ENCODE results near the gene ITGA6. TPM values are rescaled to one million over a fixed set of nuclear protein-coding genes. Genes with fewer than 3 reads are reported as not detected.

ITGA6 gene
- total and polyA plus RNA-seq, 7 donors: 8.4 to 66.5 (median 14.0) TPM

GRCh38 chr2:172437419-172438341, 10.3 kb downstream of the ITGA6 start:
- Histone ChIP-seq H3K9me3 (no peaks in the 10 kb centered on the region), H3K27ac (no peak overlapping the region), H3K27me3 (no peaks in the 10 kb centered on the region), H3K4me3 (no peak overlapping the region), H3K36me3 (no peaks in the 10 kb centered on the region), H3K4me1 (no peaks in the 10 kb centered on the region)
- TF ChIP-seq, protein P1, sequence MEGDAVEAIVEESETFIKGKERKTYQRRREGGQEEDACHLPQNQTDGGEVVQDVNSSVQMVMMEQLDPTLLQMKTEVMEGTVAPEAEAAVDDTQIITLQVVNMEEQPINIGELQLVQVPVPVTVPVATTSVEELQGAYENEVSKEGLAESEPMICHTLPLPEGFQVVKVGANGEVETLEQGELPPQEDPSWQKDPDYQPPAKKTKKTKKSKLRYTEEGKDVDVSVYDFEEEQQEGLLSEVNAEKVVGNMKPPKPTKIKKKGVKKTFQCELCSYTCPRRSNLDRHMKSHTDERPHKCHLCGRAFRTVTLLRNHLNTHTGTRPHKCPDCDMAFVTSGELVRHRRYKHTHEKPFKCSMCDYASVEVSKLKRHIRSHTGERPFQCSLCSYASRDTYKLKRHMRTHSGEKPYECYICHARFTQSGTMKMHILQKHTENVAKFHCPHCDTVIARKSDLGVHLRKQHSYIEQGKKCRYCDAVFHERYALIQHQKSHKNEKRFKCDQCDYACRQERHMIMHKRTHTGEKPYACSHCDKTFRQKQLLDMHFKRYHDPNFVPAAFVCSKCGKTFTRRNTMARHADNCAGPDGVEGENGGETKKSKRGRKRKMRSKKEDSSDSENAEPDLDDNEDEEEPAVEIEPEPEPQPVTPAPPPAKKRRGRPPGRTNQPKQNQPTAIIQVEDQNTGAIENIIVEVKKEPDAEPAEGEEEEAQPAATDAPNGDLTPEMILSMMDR (IDR thresholded peaks at IDR 0.05): no peak
- TF ChIP-seq EP300 (IDR thresholded peaks at IDR 0.05) (no peak), POLR2A (IDR thresholded peaks at IDR 0.05) (no peak), POLR2AphosphoS5 (IDR thresholded peaks at IDR 0.05) (no peak)
- 59 to 71% methylated on average over 6 of the region's 6 CpGs for WGBS, 2 donors
- no peak for DNase-seq
- intact Hi-C loops (cut with DNase I): no loop called here

- Histone ChIP-seq H3K4me1 (no peaks in the 10 kb centered on the region), H3K27me3 (no peaks in the 10 kb centered on the region), H3K4me3 (no peak overlapping the region), H3K36me3 (no peaks in the 10 kb centered on the region), H3K9me3 (no peaks in the 10 kb centered on the region), H3K27ac (no peak overlapping the region)
- WGBS, 2 donors: 25 to 70% methylated on average over 8 of the region's 8 CpGs
- intact Hi-C loops (cut with DNase I): no loop called here
- DNase-seq: no peak
- TF ChIP-seq, protein P1 (IDR thresholded peaks at IDR 0.05): no peak
- TF ChIP-seq POLR2A (IDR thresholded peaks at IDR 0.05) (no peak), POLR2AphosphoS5 (IDR thresholded peaks at IDR 0.05) (no peak), EP300 (IDR thresholded peaks at IDR 0.05) (no peak)
Observed at GRCh38 chr2:172438741-172439508, 11.5 kb downstream of the ITGA6 start.

DNA sequence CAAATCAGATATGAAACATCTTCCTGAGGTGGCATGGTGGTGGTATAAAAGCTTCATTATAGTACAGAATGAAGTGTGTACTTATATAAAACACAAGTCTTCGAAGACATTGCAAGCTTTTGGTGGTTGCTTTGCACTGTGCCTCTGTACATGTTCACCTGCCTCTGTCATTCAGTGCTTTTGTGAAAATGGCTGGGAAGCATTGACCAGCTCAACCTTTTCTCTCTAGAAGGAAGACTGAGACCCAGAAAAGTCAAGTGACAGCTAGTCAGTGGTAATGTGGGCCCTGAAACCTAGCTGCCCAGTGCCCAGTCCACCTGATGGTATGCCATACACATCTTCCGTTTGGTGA, 12.1 kb downstream of the ITGA6 start:
- no peak overlapping the region for H3K4me3 ChIP-seq
- no peak overlapping the region for H3K27ac ChIP-seq
- TF ChIP-seq, protein P1 (IDR thresholded peaks at IDR 0.05): no peak
- no peak for TF ChIP-seq EP300 (IDR thresholded peaks at IDR 0.05)
- no peak for TF ChIP-seq POLR2AphosphoS5 (IDR thresholded peaks at IDR 0.05)
- TF ChIP-seq POLR2A (IDR thresholded peaks at IDR 0.05): no peak
- H3K36me3 ChIP-seq: no peaks in the 10 kb centered on the region
- no peaks in the 10 kb centered on the region for H3K9me3 ChIP-seq
- intact Hi-C loops (cut with DNase I): no loop called here
- 54 to 68% methylated on average over 2 of the region's 2 CpGs for WGBS, 2 donors
- no peak for DNase-seq
- no peaks in the 10 kb centered on the region for H3K27me3 ChIP-seq
- no peaks in the 10 kb centered on the region for H3K4me1 ChIP-seq

GRCh38 chr2:172439911-172440310, 12.5 kb downstream of the ITGA6 start:
- Histone ChIP-seq H3K27ac (no peak overlapping the region), H3K36me3 (no peaks in the 10 kb centered on the region), H3K27me3 (no peaks in the 10 kb centered on the region), H3K4me1 (no peaks in the 10 kb centered on the region), H3K9me3 (no peaks in the 10 kb centered on the region), H3K4me3 (no peak overlapping the region)
- intact Hi-C loops (cut with DNase I): no loop called here
- TF ChIP-seq POLR2AphosphoS5 (IDR thresholded peaks at IDR 0.05) (no peak), POLR2A (IDR thresholded peaks at IDR 0.05) (no peak), EP300 (IDR thresholded peaks at IDR 0.05) (no peak)
- TF ChIP-seq, protein P1 (IDR thresholded peaks at IDR 0.05): no peak
- WGBS, 2 donors: 19 to 64% methylated on average over 1 of the region's 1 CpG
- DNase-seq: no peak
